Glomerular endothelial cell (primary cell): ENCODE measurements around the gene RERGL. TPM values are rescaled to one million over a fixed set of nuclear protein-coding genes. Genes with fewer than 3 reads are reported as not detected.
"Not testable (repeated sequence)": the region's sequence is repeated elsewhere in the genome, so short reads cannot be mapped to it uniquely, and the experiment has no call there.

Experiments
- DNase-seq: peaks from one replicate; pipeline ENCODE4 v3.0.0-alpha.2; 2011; ENCODE audit warnings: low read depth, low spot score; ENCODE audit errors: extremely low read depth
- total RNA-seq: library from RNA; depleted of rRNA; stranded (reverse); fragments of >200 nt; gene quantifications from 2 replicates; pipeline ENCODE4 v1.2.3, GENCODE V29; 2015

RERGL gene
- 1.1 TPM in 1 of 2 replicates, not detected in the other for total RNA-seq

GRCh38 chr12:18090093-18090492, at the start of gene RERGL:
Gene RERGL (minus strand): TSS chr12:18090193. CDS start chr12:18090140, 53 bp downstream.
- no peak for DNase-seq

DNA sequence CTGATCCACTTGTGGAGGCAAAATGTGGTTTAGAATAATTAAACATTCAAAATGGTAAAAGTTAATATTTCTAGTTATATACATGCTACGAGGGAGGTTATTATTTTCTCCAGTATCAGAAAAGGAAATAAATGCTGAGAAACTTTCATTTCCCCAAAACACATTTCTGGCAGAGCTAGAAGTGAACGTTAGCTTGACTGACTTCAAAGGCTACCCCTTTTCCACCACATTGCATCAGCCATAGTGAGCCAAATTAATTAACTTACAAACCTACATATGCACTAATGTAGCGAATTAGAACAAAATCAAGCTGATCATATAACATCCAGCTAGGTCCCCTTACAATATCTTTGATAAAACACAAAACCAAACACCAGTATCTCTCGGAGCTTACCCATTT, 49.3 kb upstream of the RERGL start:
- no peak for DNase-seq

- no peak for DNase-seq
Observed at GRCh38 chr12:18135509-18135908, 45.5 kb upstream of the RERGL start.

DNA sequence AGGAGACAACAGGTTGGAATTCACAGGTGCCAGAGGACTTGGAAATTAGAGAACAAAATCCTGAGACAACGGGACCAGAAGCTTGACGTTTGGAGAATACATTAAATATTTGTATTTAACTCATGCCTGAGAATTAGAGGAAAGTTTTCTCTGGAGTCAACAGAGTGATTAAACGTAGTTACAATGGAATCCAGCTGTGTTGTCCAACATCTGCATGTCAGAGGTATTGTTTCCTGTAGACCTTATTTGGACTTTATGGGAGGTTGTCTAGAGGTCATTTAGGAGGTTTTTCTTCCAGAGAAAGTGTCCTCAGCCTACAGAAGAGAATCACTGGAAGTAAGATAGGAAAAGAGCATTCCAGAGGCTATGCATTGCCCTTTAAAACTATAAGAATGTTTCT, 45.1 kb upstream of the RERGL start:
- no peak for DNase-seq

GRCh38 chr12:18130851-18131250, 40.9 kb upstream of the RERGL start:
- no peak for DNase-seq

DNA sequence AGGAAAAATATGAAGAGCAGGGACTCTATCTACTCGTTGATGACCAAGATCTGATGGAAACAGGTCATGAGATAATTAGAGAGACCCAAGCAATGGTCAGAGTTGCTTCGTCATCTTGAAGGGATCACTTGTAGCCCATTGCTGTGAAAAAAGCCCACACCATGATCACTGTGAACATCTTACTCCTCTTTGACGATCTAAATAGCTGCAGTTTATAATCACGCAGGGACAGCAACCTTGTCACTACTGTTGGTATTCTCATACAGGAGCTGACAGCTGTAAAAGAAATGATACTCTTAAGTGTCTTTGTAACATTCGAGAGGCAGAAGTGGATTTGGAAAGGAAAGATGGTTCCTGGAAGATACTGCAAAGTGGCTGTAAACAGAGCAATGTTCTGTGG, 33.7 kb upstream of the RERGL start:
- DNase-seq: no peak

DNA sequence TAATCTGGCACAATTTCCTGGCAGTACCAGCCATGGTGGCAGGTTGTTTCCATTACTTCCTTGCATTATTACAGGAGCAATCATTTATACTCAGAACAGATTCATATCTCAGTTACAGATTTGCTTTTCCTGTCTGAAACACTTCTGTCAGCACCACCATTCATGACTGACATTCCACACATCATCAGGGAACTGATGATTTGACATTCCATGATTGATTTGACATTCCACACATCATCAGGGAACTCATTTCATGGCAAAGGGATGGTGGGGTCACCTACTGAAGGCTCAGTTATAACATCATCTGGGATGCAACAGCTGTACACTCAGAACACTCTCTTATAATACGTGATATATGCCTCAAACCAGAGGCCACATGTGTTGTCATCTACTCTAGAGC, 30.9 kb upstream of the RERGL start:
- DNase-seq: no peak

GRCh38 chr12:18108611-18109010, 18.6 kb upstream of the RERGL start:
- DNase-seq: no peak

- no peak for DNase-seq
Observed at GRCh38 chr12:18103624-18104023, 13.6 kb upstream of the RERGL start.

GRCh38 chr12:18101043-18101442, 11.1 kb upstream of the RERGL start:
- no peak for DNase-seq

DNA sequence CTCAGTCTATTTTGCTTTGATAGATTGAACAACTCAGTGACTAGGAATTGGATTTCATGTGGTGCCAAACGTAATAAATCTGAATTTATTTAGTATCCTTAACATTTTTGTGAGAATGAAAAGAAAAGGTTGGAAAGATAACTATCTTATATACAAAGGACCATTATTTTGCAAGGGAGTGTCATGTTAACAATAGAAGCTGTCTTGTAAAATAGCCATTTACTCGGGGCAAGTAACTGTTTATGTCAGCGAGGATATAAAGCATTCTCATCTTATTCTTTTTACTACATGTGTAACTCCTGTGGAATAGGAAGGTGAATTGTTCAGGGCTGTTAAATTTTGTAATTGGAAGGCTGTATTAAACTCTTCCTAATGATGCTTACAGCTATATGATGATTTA, 5.9 kb downstream of the RERGL start:
- no peak for DNase-seq

DNA sequence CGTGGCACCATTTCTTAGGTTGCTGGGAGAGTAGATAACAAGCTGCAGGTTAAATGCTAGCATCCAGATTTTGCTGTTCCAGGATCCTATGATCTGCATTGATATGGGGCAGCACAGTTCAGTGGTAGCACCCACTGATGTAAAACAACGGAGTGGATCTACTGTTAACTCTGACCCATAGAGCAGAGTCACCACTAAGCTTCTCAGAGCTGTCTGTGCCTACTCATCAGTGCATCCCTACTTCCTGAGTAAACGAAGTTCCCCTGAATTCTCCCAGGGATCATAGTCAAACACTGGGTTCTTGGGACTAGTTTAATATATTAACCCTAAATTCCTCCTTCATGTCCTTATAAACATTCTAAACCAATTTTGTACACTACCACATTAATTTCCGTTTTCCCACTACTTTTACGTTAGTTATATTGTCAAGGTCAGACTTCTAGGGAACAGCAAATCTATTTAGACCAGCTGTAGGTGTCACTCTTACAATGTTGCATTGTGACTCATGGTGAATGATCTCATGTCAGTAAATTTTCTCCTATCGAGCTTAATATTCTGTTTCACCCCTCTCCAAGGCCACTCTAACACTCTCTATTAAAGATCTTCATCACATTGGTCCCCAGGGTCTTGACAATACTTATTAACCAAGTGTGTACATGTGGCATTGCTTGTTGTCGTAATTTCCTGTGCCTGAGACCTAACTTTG, 10.3 kb downstream of the RERGL start:
- DNase-seq: no peak

- no peak for DNase-seq
Observed at GRCh38 chr12:18074001-18074400, 16.0 kb downstream of the RERGL start.

- no peak for DNase-seq
Observed at GRCh38 chr12:18072723-18073122, 17.3 kb downstream of the RERGL start.

DNA sequence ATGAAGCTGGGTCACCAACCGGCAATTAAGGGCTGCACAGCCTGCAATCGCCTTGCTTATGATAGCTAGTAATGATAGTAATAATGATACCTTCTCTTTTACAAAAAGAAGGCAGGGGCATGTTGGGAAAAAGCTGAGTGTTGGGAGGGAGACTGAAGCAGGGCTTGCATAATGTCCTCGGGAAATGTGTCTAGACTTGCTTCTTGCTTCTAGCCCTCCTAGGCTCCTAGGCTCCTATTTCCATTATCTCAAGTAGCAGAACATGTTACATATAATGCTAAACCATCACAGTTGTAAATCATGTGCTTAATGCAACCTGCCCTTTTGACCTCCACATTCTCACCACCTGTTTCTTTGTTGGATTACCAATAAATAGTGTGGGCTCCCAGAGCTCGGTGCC, 18.7 kb downstream of the RERGL start:
- no peak for DNase-seq

GRCh38 chr12:18068355-18068754, 21.6 kb downstream of the RERGL start:
- no peak for DNase-seq

DNA sequence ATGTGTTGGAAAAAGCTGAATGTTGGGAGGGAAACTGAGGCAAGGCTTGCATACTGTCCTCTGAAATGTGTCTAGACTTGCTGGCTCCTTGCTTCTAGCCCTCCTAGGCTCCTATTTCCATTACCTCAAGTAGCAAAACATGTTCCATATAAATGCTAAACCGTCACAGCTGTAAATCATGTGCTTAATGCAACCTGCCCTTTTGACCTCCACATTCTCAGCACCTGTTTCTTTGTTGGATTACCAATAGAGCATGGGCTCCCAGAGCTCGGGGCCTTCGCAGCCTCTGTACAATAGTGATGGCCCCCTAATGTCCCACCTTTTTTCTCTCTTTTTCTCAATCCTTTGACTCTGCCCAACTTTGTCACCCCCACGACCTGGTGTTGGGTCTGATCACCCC, 23.3 kb downstream of the RERGL start:
- no peak for DNase-seq

GRCh38 chr12:18062867-18063266, 27.1 kb downstream of the RERGL start:
- not testable (repeated sequence) for DNase-seq

DNA sequence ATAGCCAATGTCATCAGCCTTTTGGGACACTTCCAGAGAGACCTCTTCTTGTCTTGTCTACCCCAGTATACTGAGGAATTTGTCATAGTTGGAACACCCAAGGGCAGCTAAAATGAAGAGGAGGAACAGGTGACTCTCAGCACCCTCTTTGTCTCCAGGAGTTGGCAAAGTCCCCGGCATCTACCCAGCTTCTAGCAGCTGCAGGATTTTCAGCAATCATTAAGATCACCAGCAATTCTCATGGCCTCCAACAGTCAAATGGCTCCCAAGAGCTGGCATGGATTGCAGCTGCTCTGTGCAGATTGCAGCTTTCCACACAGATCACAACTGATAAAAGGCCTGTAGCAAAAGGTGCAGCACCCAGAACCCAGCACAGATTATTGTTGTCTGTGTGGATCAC, 32.9 kb downstream of the RERGL start:
- DNase-seq: no peak

- no peak for DNase-seq
Observed at GRCh38 chr12:18054925-18055619, 34.9 kb downstream of the RERGL start.

GRCh38 chr12:18045446-18045992, 44.5 kb downstream of the RERGL start:
- no peak for DNase-seq

DNA sequence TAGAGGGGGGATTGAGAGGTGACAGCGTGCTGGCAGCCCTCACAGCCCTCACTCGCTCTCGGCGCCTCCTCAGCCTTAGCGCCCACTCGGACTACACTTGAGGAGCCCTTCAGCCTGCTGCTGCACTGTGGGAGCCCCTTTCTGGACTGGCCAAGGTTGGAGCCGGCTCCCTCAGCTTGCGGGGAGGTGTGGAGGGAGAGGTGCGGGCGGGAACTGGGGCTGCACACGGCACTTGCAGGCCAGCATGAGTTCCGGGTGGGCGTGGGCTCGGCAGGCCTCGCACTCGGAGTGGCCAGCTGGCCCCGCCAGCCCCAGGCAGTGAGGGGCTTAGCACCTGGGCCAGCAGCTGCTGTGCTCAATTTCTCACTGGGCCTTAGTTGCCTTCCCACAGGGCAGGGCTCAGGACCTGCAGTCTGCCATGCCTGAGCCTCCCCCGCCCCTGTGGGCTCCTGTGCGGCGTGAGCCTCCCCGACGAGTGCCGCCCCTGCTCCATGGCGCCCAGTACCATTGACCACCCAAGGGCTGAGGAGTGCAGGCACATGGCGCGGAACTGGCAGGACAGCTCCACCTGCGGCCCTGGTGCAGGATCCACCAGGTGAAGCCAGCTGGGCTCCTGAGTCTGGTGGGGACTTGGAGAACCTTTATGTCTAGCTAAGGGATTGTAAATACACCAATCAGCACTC, 49.8 kb downstream of the RERGL start:
- DNase-seq: not testable (repeated sequence)
